CD14-positive monocyte (primary cell): ENCODE measurements around the gene EGFL6. TPM values are rescaled to one million over a fixed set of nuclear protein-coding genes. Genes with fewer than 3 reads are reported as not detected.

Source experiments
- DNase-seq, 3 donors: peaks; one replicate each; pipeline ENCODE4 v3.0.0-alpha.2; 2011 to 2022
- H2AFZ ChIP-seq: 2 replicates; pipeline ENCODE4 v1.6.0; 2012; ENCODE audit warnings: mild to moderate bottlenecking, low read depth, low read length, inconsistent platforms; ENCODE audit not compliant: insufficient read depth, poor library complexity, severe bottlenecking
- H3K27ac ChIP-seq, 2 donors: 1 replicate in 1 of 2; 2 replicates in 1 of 2; pipeline ENCODE4 v1.5.1; 2012 to 2013; ENCODE audit warnings: low read length in 2 of 2, control low read depth in 1 of 2, inconsistent platforms in 1 of 2, low read depth in 1 of 2, mild to moderate bottlenecking in 1 of 2
- H3K27me3 ChIP-seq, 2 donors: one replicate each; pipeline versions ENCODE4 v1.6.0 to v1.6.1; 2011 to 2013; ENCODE audit warnings: low read length in 2 of 2; ENCODE audit not compliant: control insufficient read depth in 2 of 2, insufficient read depth in 2 of 2
- H3K36me3 ChIP-seq, 2 donors: replicated peaks in 1 of 2; 1 replicate in 1 of 2; 2 replicates in 1 of 2; pipeline versions ENCODE4 v1.5.1 to v1.6.1; 2012 to 2013; ENCODE audit warnings: low read length in 2 of 2, control low read depth in 1 of 2, inconsistent platforms in 1 of 2, mild to moderate bottlenecking in 1 of 2; ENCODE audit not compliant: insufficient read depth in 2 of 2, control insufficient read depth in 1 of 2
- H3K4me1 ChIP-seq, 2 donors: 1 replicate in 1 of 2; 2 replicates in 1 of 2; pipeline versions ENCODE4 v1.5.1 to v1.6.1; 2012 to 2013; ENCODE audit warnings: low read length in 2 of 2, control low read depth in 1 of 2, inconsistent platforms in 1 of 2, mild to moderate bottlenecking in 1 of 2, moderate library complexity in 1 of 2; ENCODE audit not compliant: insufficient read depth in 2 of 2, control insufficient read depth in 1 of 2
- H3K4me2 ChIP-seq: replicated peaks from 2 replicates; pipeline ENCODE3; 2012; ENCODE audit warnings: low read length, moderate library complexity, mild to moderate bottlenecking; ENCODE audit not compliant: poor library complexity, severe bottlenecking; ENCODE audit errors: extremely low read depth
- H3K4me3 ChIP-seq, 3 experiments: fragments of 200-600 bp in 1 of 3; sonication (generic) in 1 of 3; replicated peaks in 1 of 3; 1 replicate in 2 of 3; 2 replicates in 1 of 3; pipeline ENCODE4 v1.5.1; 2011 to 2013; ENCODE audit warnings: low read length in 3 of 3, mild to moderate bottlenecking in 3 of 3, control low read depth in 2 of 3, low read depth in 2 of 3, inconsistent platforms in 1 of 3, moderate library complexity in 1 of 3
- H3K79me2 ChIP-seq: 2 replicates; pipeline ENCODE4 v1.6.0; 2012; ENCODE audit warnings: mild to moderate bottlenecking, control low read depth, inconsistent platforms, low read length, moderate library complexity; ENCODE audit not compliant: insufficient read depth
- H3K9ac ChIP-seq: 2 replicates; pipeline ENCODE4 v1.6.0; 2017; ENCODE audit warnings: low read length, mild to moderate bottlenecking; ENCODE audit not compliant: insufficient read depth, poor library complexity, severe bottlenecking
- H3K9me3 ChIP-seq, 2 donors: replicated peaks in 1 of 2; 1 replicate in 1 of 2; 2 replicates in 1 of 2; pipeline versions ENCODE4 v1.5.1 to v1.6.1; 2012 to 2013; ENCODE audit warnings: low read length in 2 of 2, control low read depth in 1 of 2; ENCODE audit not compliant: control insufficient read depth in 1 of 2, insufficient read depth in 1 of 2
- H4K20me1 ChIP-seq: 2 replicates; pipeline ENCODE4 v1.6.0; 2012; ENCODE audit warnings: mild to moderate bottlenecking, low read length, control low read depth, moderate library complexity; ENCODE audit not compliant: insufficient read depth
- H3K27ac Mint-ChIP-seq, 7 donors: one replicate each; pipeline ENCODE4 v1.8.0; 2020; ENCODE audit warnings: mild to moderate bottlenecking in 7 of 7, mixed read lengths in 7 of 7, moderate library complexity in 6 of 7, inconsistent platforms in 2 of 7
- H3K27me3 Mint-ChIP-seq, 3 donors: one replicate each; pipeline ENCODE4 v1.8.0; 2021 to 2022; ENCODE audit warnings: low read depth in 3 of 3, mild to moderate bottlenecking in 3 of 3, mixed read lengths in 3 of 3, moderate library complexity in 3 of 3, inconsistent platforms in 1 of 3
- H3K36me3 Mint-ChIP-seq, 2 donors: one replicate each; pipeline ENCODE4 v1.8.0; 2020; ENCODE audit warnings: mixed read lengths in 2 of 2, inconsistent platforms in 1 of 2, mild to moderate bottlenecking in 1 of 2
- H3K4me1 Mint-ChIP-seq: one replicate; pipeline ENCODE4 v1.8.0; 2020; ENCODE audit warnings: mild to moderate bottlenecking, mixed read lengths
- H3K4me3 Mint-ChIP-seq, 2 donors: one replicate each; pipeline ENCODE4 v1.8.0; 2020; ENCODE audit warnings: mild to moderate bottlenecking in 2 of 2, mixed read lengths in 2 of 2, moderate library complexity in 1 of 2
- H3K9me3 Mint-ChIP-seq, 7 donors: one replicate each; pipeline ENCODE4 v1.8.0; 2020 to 2022; ENCODE audit warnings: mixed read lengths in 7 of 7, mild to moderate bottlenecking in 6 of 7, moderate library complexity in 6 of 7, inconsistent platforms in 2 of 7
- CTCF ChIP-seq: fragments of 200-600 bp; IDR thresholded peaks from one replicate; pipeline ENCODE4 v1.8.0; 2022; ENCODE audit warnings: antibody characterized with exemption, mild to moderate bottlenecking
- WGBS: methylation state at CpG from one replicate; pipeline ENCODE4 v1.1.5; 2013; ENCODE audit warnings: missing lambda C conversion rate; ENCODE audit not compliant: insufficient coverage; 5-methylcytosine and 5-hydroxymethylcytosine counted together
- intact Hi-C, 2 donors: fragments of 100-400 bp; cut with micrococcal nuclease; formaldehyde crosslinking; loops; one replicate each; pipeline versions ENCODE4 v1.15.0 to v1.15.1; 2023
- polyA plus RNA-seq, 3 donors: library from polyadenylated mRNA; depleted of rRNA in 1 of 3; unstranded in 2 of 3; stranded (reverse) in 1 of 3; fragments of 300-500 nt in 2 of 3; fragments of >200 nt in 1 of 3; fragmentation: Illumina TruSeq in 2 of 3; gene quantifications; 1 replicate in 2 of 3; 2 replicates in 1 of 3; pipeline ENCODE4 v1.2.3, GENCODE V29; 2012 to 2021

The EGFL6 gene
- polyA plus RNA-seq, 3 donors = not detected

- no peaks in the 10 kb centered on the region for H4K20me1 ChIP-seq
- Mint-ChIP-seq H3K4me3 (no peak overlapping the region), H3K27ac (no peak overlapping the region), H3K9me3 (no peaks in the 10 kb centered on the region), H3K4me1 (no peaks in the 10 kb centered on the region), H3K36me3 (no peaks in the 10 kb centered on the region), H3K27me3 (peaks cover 0 to 18% (median 1%) of the 10 kb centered on the region in 3 donors)
- H3K79me2 ChIP-seq = no peaks in the 10 kb centered on the region
- no peak overlapping the region for H3K4me2 ChIP-seq
- intact Hi-C loops = no loop called here
- no peak for TF ChIP-seq CTCF
- no peaks in the 10 kb centered on the region for H3K36me3 ChIP-seq
- peaks cover 0 to 13% of the 10 kb centered on the region in 2 donors for H3K27me3 ChIP-seq
- H3K4me1 ChIP-seq = no peaks in the 10 kb centered on the region
- DNase-seq = no peak
- no peak overlapping the region for H2AFZ ChIP-seq
- no CpG with 5 or more reads among the region's 5 CpGs for WGBS
- no peak overlapping the region for H3K4me3 ChIP-seq
- H3K9ac ChIP-seq = no peak overlapping the region
- no peaks in the 10 kb centered on the region for H3K9me3 ChIP-seq
- H3K27ac ChIP-seq = no peak overlapping the region
These were observed 21.5 kb downstream of the EGFL6 start for GRCh38 chrX:13590914-13591313.

- H3K4me1 ChIP-seq = no peaks in the 10 kb centered on the region
- no peaks in the 10 kb centered on the region for H3K4me1 Mint-ChIP-seq
These were observed 28.5 kb downstream of the EGFL6 start for GRCh38 chrX:13597874-13598273.

More at GRCh38 chrX:13597874-13598273, 28.5 kb downstream of the EGFL6 start:
- Histone ChIP-seq H3K27me3 (peaks cover 0 to 5% of the 10 kb centered on the region in 2 donors), H3K4me3 (no peak overlapping the region), H3K27ac (no peak overlapping the region), H3K4me2 (no peak overlapping the region), H4K20me1 (no peaks in the 10 kb centered on the region), H2AFZ (no peak overlapping the region), H3K9ac (no peak overlapping the region), H3K36me3 (no peaks in the 10 kb centered on the region), H3K79me2 (no peaks in the 10 kb centered on the region), H3K9me3 (no peaks in the 10 kb centered on the region)
- Mint-ChIP-seq H3K27me3 (peaks cover 0 to 16% (median 1%) of the 10 kb centered on the region in 3 donors), H3K9me3 (no peaks in the 10 kb centered on the region), H3K4me3 (no peak overlapping the region), H3K27ac (no peak overlapping the region), H3K36me3 (no peaks in the 10 kb centered on the region)
- intact Hi-C loops = no loop called here
- no peak for DNase-seq
- WGBS = 80% methylated on average over 1 of the region's 4 CpGs
- TF ChIP-seq CTCF = no peak
